Common myeloid progenitor, CD34-positive (primary cell): ENCODE measurements around the gene SYT2.
A peak's percentile ranks its signal among the peaks of the same experiment; 100 is the strongest.
"Not testable (repeated sequence)": the region's sequence is repeated elsewhere in the genome, so short reads cannot be mapped to it uniquely, and the experiment has no call there.

Experiments
- CTCF ChIA-PET: fragments of 350-600 bp; sonication (Branson Sonifier 250); formaldehyde crosslinking; loops from one replicate; lab custom pipeline; 2021; ENCODE audit warnings: antibody characterized with exemption; lab: Charles Lee
- POLR2A ChIA-PET: fragments of 350-600 bp; sonication (Branson Sonifier 250); formaldehyde crosslinking; loops from one replicate; lab custom pipeline; 2021; ENCODE audit warnings: antibody characterized with exemption; lab: Charles Lee
- DNase-seq, 3 donors: peaks; one replicate each; pipeline versions ENCODE4 v3.0.0 to v3.0.0-alpha.2; 2013
- H3K27ac ChIP-seq, 2 experiments: 1 replicate in 1 of 2; 2 replicates in 1 of 2; pipeline ENCODE4 v1.7.0; 2013; ENCODE audit warnings: inconsistent platforms in 2 of 2, low read length in 2 of 2, mild to moderate bottlenecking in 2 of 2, low read depth in 1 of 2, moderate library complexity in 1 of 2; ENCODE audit not compliant: severe bottlenecking in 2 of 2, insufficient read depth in 1 of 2, poor library complexity in 1 of 2
- H3K27me3 ChIP-seq, 5 experiments: replicated peaks in 2 of 5; 1 replicate in 3 of 5; 2 replicates in 2 of 5; pipeline versions ENCODE4 v1.6.1 to v1.7.0; 2013; ENCODE audit warnings: low read length in 4 of 5, mild to moderate bottlenecking in 2 of 5, moderate library complexity in 2 of 5, inconsistent platforms in 1 of 5; ENCODE audit not compliant: insufficient read depth in 5 of 5, control insufficient read depth in 4 of 5
- H3K36me3 ChIP-seq, 4 experiments: 1 replicate in 2 of 4; 2 replicates in 2 of 4; pipeline versions ENCODE4 v1.6.1 to v1.7.0; 2013; ENCODE audit warnings: low read length in 3 of 4, control low read depth in 1 of 4, mild to moderate bottlenecking in 1 of 4; ENCODE audit not compliant: control insufficient read depth in 4 of 4, insufficient read depth in 4 of 4
- H3K4me1 ChIP-seq, 4 experiments: 1 replicate in 3 of 4; 2 replicates in 1 of 4; pipeline versions ENCODE4 v1.6.1 to v1.7.1; 2013; ENCODE audit warnings: low read length in 3 of 4, mild to moderate bottlenecking in 3 of 4, control low read depth in 1 of 4, inconsistent platforms in 1 of 4, moderate library complexity in 1 of 4; ENCODE audit not compliant: control insufficient read depth in 4 of 4, insufficient read depth in 4 of 4; ENCODE audit errors: control extremely low read depth in 1 of 4
- H3K4me3 ChIP-seq, 7 experiments: 1 replicate in 4 of 7; 2 replicates in 3 of 7; pipeline versions ENCODE4 v1.5.1 to v1.7.0; 2013; ENCODE audit warnings: mild to moderate bottlenecking in 7 of 7, low read length in 6 of 7, moderate library complexity in 6 of 7, inconsistent platforms in 2 of 7, low read depth in 2 of 7, control low read depth in 1 of 7; ENCODE audit not compliant: insufficient read depth in 4 of 7, control insufficient read depth in 1 of 7; ENCODE audit errors: extremely low read depth in 1 of 7
- H3K9me3 ChIP-seq, 5 experiments: 1 replicate in 4 of 5; 2 replicates in 1 of 5; pipeline versions ENCODE4 v1.6.1 to v1.7.1; 2013; ENCODE audit warnings: low read length in 4 of 5, mild to moderate bottlenecking in 2 of 5, inconsistent platforms in 1 of 5, low read depth in 1 of 5, moderate library complexity in 1 of 5; ENCODE audit not compliant: control insufficient read depth in 4 of 5, insufficient read depth in 2 of 5; ENCODE audit errors: control extremely low read depth in 1 of 5
- WGBS: methylation state at CpG from one replicate; pipeline ENCODE4 v1.1.5; 2013; ENCODE audit not compliant: insufficient coverage; 5-methylcytosine and 5-hydroxymethylcytosine counted together

SYT2 gene

DNA sequence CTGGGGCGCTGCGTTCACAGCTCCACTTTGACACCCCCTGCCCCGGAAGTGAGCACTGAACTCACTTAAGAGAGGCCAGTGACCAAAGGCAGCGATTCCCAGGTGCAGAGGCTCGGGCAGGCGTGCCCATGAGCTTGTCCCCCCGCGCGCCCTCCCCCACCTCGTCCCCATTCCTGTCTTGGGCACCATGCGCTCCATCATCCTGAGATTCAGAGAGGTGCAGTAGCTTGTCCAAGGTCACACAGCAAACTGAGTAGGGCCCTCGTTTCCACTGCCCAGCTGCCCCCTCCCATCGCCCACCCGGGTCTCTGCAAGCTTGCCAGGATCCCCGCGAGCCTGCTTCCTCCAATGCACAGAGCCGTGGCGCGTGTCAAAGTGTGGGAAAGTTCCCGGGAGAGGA, 68.0 kb downstream of the SYT2 start:
- H3K9me3 ChIP-seq: no peaks in the 10 kb centered on the region
- no peak for DNase-seq
- no peaks in the 10 kb centered on the region for H3K36me3 ChIP-seq
- H3K27me3 ChIP-seq: peaks cover 6 to 92% (median 36%) of the 10 kb centered on the region in 5 experiments
- H3K27ac ChIP-seq: no peak overlapping the region
- CTCF ChIA-PET: interaction anchor here (0.8 kb wide), 1 partner anchor 15 kb away, joined by 3 read pairs; no protein-coding TSS in a partner anchor
- POLR2A ChIA-PET: no interaction called here
- peaks cover 0 to 19% (median 10%) of the 10 kb centered on the region in 4 experiments for H3K4me1 ChIP-seq
- 40% methylated on average over 15 of the region's 20 CpGs for WGBS
- H3K4me3 ChIP-seq: peak overlapping the region in 1 of 7 experiments; percentile 37

- CTCF ChIA-PET: interaction anchor here (0.6 to 0.9 kb wide), 2 partner anchors 176 to 247 kb away, joined by 3 read pairs; no protein-coding TSS in a partner anchor
- H3K4me1 ChIP-seq: peaks cover 0 to 19% (median 10%) of the 10 kb centered on the region in 4 experiments
- H3K9me3 ChIP-seq: no peaks in the 10 kb centered on the region
- no peak overlapping the region for H3K27ac ChIP-seq
- H3K4me3 ChIP-seq: no peak overlapping the region
- 90% methylated on average over 9 of the region's 9 CpGs for WGBS
- no peaks in the 10 kb centered on the region for H3K36me3 ChIP-seq
- POLR2A ChIA-PET: no interaction called here
- H3K27me3 ChIP-seq: peaks cover 6 to 80% (median 28%) of the 10 kb centered on the region in 5 experiments
- no peak for DNase-seq
Measured at GRCh38 chr1:202639500-202639899, 70.8 kb downstream of the SYT2 start.

- WGBS: 91% methylated on average over 5 of the region's 9 CpGs
- H3K36me3 ChIP-seq, DNase-seq, POLR2A ChIA-PET, H3K4me3 ChIP-seq, H3K27ac ChIP-seq, H3K9me3 ChIP-seq: not testable (repeated sequence)
- peaks cover 6 to 73% (median 23%) of the 10 kb centered on the region in 5 experiments for H3K27me3 ChIP-seq
- H3K4me1 ChIP-seq: peaks cover 0 to 14% (median 9%) of the 10 kb centered on the region in 4 experiments
- CTCF ChIA-PET: interaction anchor here (0.9 to 1.3 kb wide), 2 partner anchors 10 to 175 kb away, joined by 3 read pairs; no protein-coding TSS in a partner anchor
Measured at GRCh38 chr1:202638701-202639305, 71.5 kb downstream of the SYT2 start.

GRCh38 chr1:202638019-202638700, 72.1 kb downstream of the SYT2 start:
- H3K27me3 ChIP-seq: peaks cover 6 to 72% (median 22%) of the 10 kb centered on the region in 5 experiments
- POLR2A ChIA-PET: no interaction called here
- 87% methylated on average over 5 of the region's 7 CpGs for WGBS

DNA sequence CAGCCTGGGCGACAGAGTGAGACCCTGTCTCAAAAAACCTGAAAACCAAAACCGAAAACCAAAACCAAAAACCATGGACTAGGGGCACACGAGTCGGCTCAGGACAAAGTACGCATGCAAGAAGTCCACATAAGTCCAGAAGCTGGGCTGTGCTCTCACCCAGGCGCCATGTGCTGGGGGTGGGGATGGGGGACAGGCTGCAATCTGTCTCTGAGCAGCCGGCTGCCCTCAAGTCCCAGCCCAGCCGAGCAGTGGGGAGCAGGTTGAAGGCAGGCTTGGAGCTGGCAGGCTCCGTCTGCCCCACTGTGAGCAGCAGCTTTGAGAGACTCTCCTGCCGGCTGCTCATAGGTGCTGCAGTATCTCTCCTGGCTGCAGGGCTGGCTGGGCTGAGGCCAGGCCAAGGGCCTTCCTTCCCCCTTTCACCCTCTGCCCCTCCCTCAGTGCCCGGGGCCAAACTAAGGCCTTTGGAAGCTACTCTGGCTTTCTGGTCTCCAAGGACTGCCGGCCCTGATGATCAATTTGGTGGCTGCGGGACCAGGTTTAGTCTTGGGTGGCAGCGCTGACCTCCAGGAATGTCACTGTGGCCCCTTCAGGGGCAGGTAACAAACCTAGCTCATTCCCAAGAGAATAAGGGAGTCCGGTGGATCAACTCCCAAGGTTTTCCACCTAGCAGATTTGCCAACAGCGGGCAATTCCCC, 72.8 kb downstream of the SYT2 start:
- POLR2A ChIA-PET, H3K9me3 ChIP-seq, DNase-seq, H3K27ac ChIP-seq, H3K4me3 ChIP-seq, H3K36me3 ChIP-seq, H3K4me1 ChIP-seq: not testable (repeated sequence)
- WGBS: 84% methylated on average over 12 of the region's 16 CpGs
- CTCF ChIA-PET: interaction anchor here (1.3 kb wide), 1 partner anchor 12 kb away, joined by 3 read pairs; no protein-coding TSS in a partner anchor
- H3K27me3 ChIP-seq: peaks cover 6 to 67% (median 21%) of the 10 kb centered on the region in 5 experiments

More at GRCh38 chr1:202638019-202638700, 72.1 kb downstream of the SYT2 start:
- Histone ChIP-seq H3K27ac (no peak overlapping the region), H3K36me3 (no peaks in the 10 kb centered on the region), H3K4me3 (no peak overlapping the region), H3K9me3 (no peaks in the 10 kb centered on the region), H3K4me1 (peaks cover 0 to 9% (median 6%) of the 10 kb centered on the region in 4 experiments)
- no peak for DNase-seq
- CTCF ChIA-PET: interaction anchor here (1.3 kb wide), 1 partner anchor 11 kb away, joined by 3 read pairs; no protein-coding TSS in a partner anchor

- H3K27ac ChIP-seq, H3K4me1 ChIP-seq, H3K9me3 ChIP-seq, POLR2A ChIA-PET, H3K4me3 ChIP-seq, DNase-seq, H3K36me3 ChIP-seq, CTCF ChIA-PET: not testable (repeated sequence)
- peaks cover under 1 to 63% (median 23%) of the 10 kb centered on the region in 5 experiments for H3K27me3 ChIP-seq
- 60% methylated on average over 3 of the region's 3 CpGs for WGBS
Measured at GRCh38 chr1:202636171-202636570, 74.1 kb downstream of the SYT2 start.
